Sigmoid colon (tissue), 7 donors: Measurements from ENCODE around the gene PLPP4. TPM values are rescaled to one million over a fixed set of nuclear protein-coding genes. Genes with fewer than 3 reads are reported as not detected.

ENCODE experiments used
- DNase-seq: peaks from one replicate; pipeline ENCODE4 v3.0.0-alpha.2; 2019
- H3K27ac ChIP-seq, 4 donors: fragments of 200-600 bp; sonication (generic); one replicate each; pipeline ENCODE4 v1.5.1; 2016 to 2019; ENCODE audit warnings: mild to moderate bottlenecking in 1 of 4
- H3K27me3 ChIP-seq, 3 donors: fragments of 200-600 bp; sonication (generic); one replicate each; pipeline ENCODE4 v1.5.1; 2019; ENCODE audit warnings: mild to moderate bottlenecking in 1 of 3
- H3K36me3 ChIP-seq, 4 donors: fragments of 200-600 bp; sonication (generic); one replicate each; pipeline ENCODE4 v1.5.1; 2016 to 2019
- H3K4me1 ChIP-seq, 4 donors: fragments of 200-600 bp; sonication (generic); one replicate each; pipeline ENCODE4 v1.5.1; 2017 to 2019
- H3K4me3 ChIP-seq, 4 donors: fragments of 200-600 bp; sonication (generic); one replicate each; pipeline ENCODE4 v1.5.1; 2017 to 2019; ENCODE audit warnings: mild to moderate bottlenecking in 2 of 4, moderate library complexity in 1 of 4
- H3K9me3 ChIP-seq, 4 donors: fragments of 200-600 bp in 3 of 4; sonication (generic) in 3 of 4; one replicate each; pipeline versions ENCODE4 v1.5.1 to v1.6.1; 2013 to 2019
- CTCF ChIP-seq, 4 experiments: fragments of 450-650 bp in 3 of 4; fragments of 200-600 bp in 1 of 4; IDR thresholded peaks; one replicate each; pipeline ENCODE4 v1.5.1; 2016 to 2019; ENCODE audit warnings: antibody characterized with exemption in 4 of 4, mild to moderate bottlenecking in 3 of 4, moderate library complexity in 2 of 4
- EP300 ChIP-seq, 4 donors: sonication (generic); formaldehyde crosslinking; IDR thresholded peaks; one replicate each; pipeline ENCODE4 v1.6.1; 2017; ENCODE audit warnings: antibody characterized with exemption in 4 of 4
- POLR2A ChIP-seq, 2 donors: fragments of 450-650 bp; IDR thresholded peaks; one replicate each; pipeline ENCODE4 v1.6.1; 2016; ENCODE audit warnings: antibody characterized with exemption in 2 of 2, mild to moderate bottlenecking in 2 of 2, moderate library complexity in 2 of 2
- POLR2AphosphoS5 ChIP-seq, 4 donors: sonication (generic); formaldehyde crosslinking; IDR thresholded peaks; one replicate each; pipeline ENCODE4 v1.6.1; 2017; ENCODE audit warnings: antibody characterized with exemption in 4 of 4
- WGBS, 2 donors: extraction: QIAGEN DNeasy Blood & Tissue Kit; methylation state at CpG; one replicate each; pipeline ENCODE4 v1.1.7; 2013; 5-methylcytosine and 5-hydroxymethylcytosine counted together
- intact Hi-C: fragments of 100-400 bp; cut with DNase I; formaldehyde crosslinking; loops from one replicate; pipeline ENCODE4 v1.15.1; 2023
- polyA plus RNA-seq, 3 donors: library from polyadenylated mRNA; stranded (reverse); fragments of 200-250 nt; gene quantifications; one replicate each; pipeline ENCODE4 v1.2.3, GENCODE V29; 2013
- total RNA-seq, 4 donors: library from RNA; depleted of rRNA; stranded (reverse); fragments of >200 nt; gene quantifications; one replicate each; pipeline ENCODE4 v1.1.0, GENCODE V29; 2016
- donor health status: healthy with polysubstance abuse.
- donor health status: Bipolar disorder and iron deficiency.
- donor health status: healthy.

PLPP4 gene
- total and polyA plus RNA-seq, 7 donors: 0.96 to 3.2 (median 2.6) TPM; not detected in 2

- no peaks in the 10 kb centered on the region for H3K9me3 ChIP-seq
- H3K36me3 ChIP-seq: no peaks in the 10 kb centered on the region
- H3K27me3 ChIP-seq: peaks cover 0 to 4% (median 0%) of the 10 kb centered on the region in 3 donors
- no peak overlapping the region for H3K4me3 ChIP-seq
- 53 to 66% methylated on average over 3 of the region's 3 CpGs for WGBS, 2 donors
- TF ChIP-seq POLR2A (IDR thresholded peaks at IDR 0.05) (no peak), CTCF (IDR thresholded peaks at IDR 0.05) (no peak), POLR2AphosphoS5 (IDR thresholded peaks at IDR 0.05) (no peak)
- intact Hi-C loops: no loop called here
- no peak overlapping the region for H3K27ac ChIP-seq
- no peak for DNase-seq
- no peaks in the 10 kb centered on the region for H3K4me1 ChIP-seq
Observed at GRCh38 chr10:120433141-120433540, 23.9 kb upstream of the PLPP4 start.

- no peak for TF ChIP-seq CTCF (IDR thresholded peaks at IDR 0.05)
- TF ChIP-seq EP300 (IDR thresholded peaks at IDR 0.05): no peak
- no peak for TF ChIP-seq POLR2A (IDR thresholded peaks at IDR 0.05)
- no peak for TF ChIP-seq POLR2AphosphoS5 (IDR thresholded peaks at IDR 0.05)
- 75 to 84% methylated on average over 7 of the region's 7 CpGs for WGBS, 2 donors
- no peak overlapping the region for H3K4me3 ChIP-seq
Observed at GRCh38 chr10:120436439-120437112, 20.5 kb upstream of the PLPP4 start.

GRCh38 chr10:120437541-120437940 is 19.5 kb upstream of the PLPP4 start:
- H3K36me3 ChIP-seq: no peaks in the 10 kb centered on the region
- no peak overlapping the region for H3K4me3 ChIP-seq
- no peak overlapping the region for H3K27ac ChIP-seq
- no peak for TF ChIP-seq POLR2AphosphoS5 (IDR thresholded peaks at IDR 0.05)
- no peaks in the 10 kb centered on the region for H3K9me3 ChIP-seq
- 48 to 81% methylated on average over 2 of the region's 2 CpGs for WGBS, 2 donors
- no peak for DNase-seq
- peaks cover 0 to 4% (median 4%) of the 10 kb centered on the region in 3 donors for H3K27me3 ChIP-seq
- intact Hi-C loops: no loop called here
- H3K4me1 ChIP-seq: no peaks in the 10 kb centered on the region

More at GRCh38 chr10:120436439-120437112, 20.5 kb upstream of the PLPP4 start:
- Histone ChIP-seq H3K9me3 (no peaks in the 10 kb centered on the region), H3K4me1 (no peaks in the 10 kb centered on the region), H3K27me3 (peaks cover 0 to 4% (median 0%) of the 10 kb centered on the region in 3 donors), H3K36me3 (no peaks in the 10 kb centered on the region), H3K27ac (no peak overlapping the region)
- intact Hi-C loops: no loop called here
- DNase-seq: no peak

GRCh38 chr10:120451968-120452367 is 5.1 kb upstream of the PLPP4 start:
- DNase-seq: no peak

GRCh38 chr10:120453319-120453718 is 3.7 kb upstream of the PLPP4 start:
- Histone ChIP-seq H3K4me3 (no peak overlapping the region), H3K36me3 (no peaks in the 10 kb centered on the region), H3K27me3 (peaks cover 5 to 15% (median 11%) of the 10 kb centered on the region in 3 donors), H3K9me3 (no peaks in the 10 kb centered on the region), H3K27ac (no peak overlapping the region), H3K4me1 (peaks cover 0 to 18% (median 18%) of the 10 kb centered on the region in 4 donors)
- intact Hi-C loops: no loop called here
- TF ChIP-seq POLR2AphosphoS5 (IDR thresholded peaks at IDR 0.05): no peak
- TF ChIP-seq CTCF (IDR thresholded peaks at IDR 0.05): no peak
- no peak for TF ChIP-seq POLR2A (IDR thresholded peaks at IDR 0.05)
- TF ChIP-seq EP300 (IDR thresholded peaks at IDR 0.05): no peak
- WGBS, 2 donors: 35 to 74% methylated on average over 1 of the region's 1 CpG
- DNase-seq: no peak

More at GRCh38 chr10:120451968-120452367, 5.1 kb upstream of the PLPP4 start:
- H3K4me3 ChIP-seq: no peak overlapping the region
- H3K36me3 ChIP-seq: no peaks in the 10 kb centered on the region
- no peak overlapping the region for H3K27ac ChIP-seq
- peaks cover 0 to 7% (median 6%) of the 10 kb centered on the region in 4 donors for H3K4me1 ChIP-seq
- intact Hi-C loops: no loop called here
- peaks cover 0 to 4% (median 0%) of the 10 kb centered on the region in 3 donors for H3K27me3 ChIP-seq
- WGBS, 2 donors: 84 to 86% methylated on average over 3 of the region's 3 CpGs
- H3K9me3 ChIP-seq: no peaks in the 10 kb centered on the region
- no peak for TF ChIP-seq EP300 (IDR thresholded peaks at IDR 0.05)
- no peak for TF ChIP-seq CTCF (IDR thresholded peaks at IDR 0.05)
- TF ChIP-seq POLR2A (IDR thresholded peaks at IDR 0.05): no peak
- no peak for TF ChIP-seq POLR2AphosphoS5 (IDR thresholded peaks at IDR 0.05)
